GM18498 (cell line): Measurements from ENCODE around the gene HMGCLL1.

Experiments used
- ATAC-seq: cut with Tn5 transposase; IDR thresholded peaks from one replicate; pipeline ENCODE4 v1.9.1; 2021; ENCODE audit warnings: mild to moderate bottlenecking, moderate library complexity; ENCODE audit not compliant: unreplicated experiment

HMGCLL1 gene

DNA sequence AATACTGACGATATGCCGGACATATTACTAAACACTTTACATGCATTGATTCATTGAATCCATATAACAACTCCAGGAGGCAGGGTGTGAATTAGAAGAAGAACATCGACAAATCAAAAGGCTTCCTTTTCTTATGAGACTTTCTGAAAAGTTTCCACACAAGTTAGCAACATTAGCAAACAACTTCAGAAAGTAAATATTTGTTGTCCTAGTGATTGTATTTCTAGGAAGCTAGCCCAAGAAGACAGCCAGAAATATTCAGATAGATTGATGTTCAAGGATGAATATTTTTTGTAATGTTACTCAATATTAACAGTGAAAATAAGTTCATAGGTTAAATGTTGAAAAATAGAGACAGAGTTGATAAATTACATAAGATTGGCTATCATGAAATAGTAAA is 131.1 kb downstream of the HMGCLL1 start:
- ATAC-seq = no peak

DNA sequence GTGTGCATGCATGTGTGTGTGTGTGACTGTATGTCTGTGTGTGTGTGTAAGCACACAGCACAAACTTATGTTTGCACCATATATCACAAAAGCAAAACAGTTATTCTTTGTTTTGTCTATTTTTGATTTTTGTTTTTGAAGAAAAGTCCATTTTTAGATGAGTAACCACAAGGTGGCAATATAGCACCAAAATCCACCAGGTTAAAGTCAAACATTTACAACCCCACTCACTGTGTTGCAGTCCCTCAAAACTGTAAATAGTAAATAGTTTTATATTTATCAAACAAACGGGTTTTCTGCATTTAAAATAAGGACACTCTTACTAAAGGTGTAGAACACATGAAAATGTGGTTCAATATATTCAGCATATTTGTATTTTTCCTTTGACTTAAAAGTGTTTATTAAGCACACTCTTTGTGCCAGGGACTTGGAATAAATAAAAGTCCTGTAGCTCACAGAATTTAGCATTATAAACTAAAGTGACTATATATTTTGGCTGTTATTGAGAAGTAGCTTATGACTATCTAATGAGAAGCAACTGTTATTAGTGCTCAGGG is 133.3 kb downstream of the HMGCLL1 start:
- ATAC-seq = no peak

DNA sequence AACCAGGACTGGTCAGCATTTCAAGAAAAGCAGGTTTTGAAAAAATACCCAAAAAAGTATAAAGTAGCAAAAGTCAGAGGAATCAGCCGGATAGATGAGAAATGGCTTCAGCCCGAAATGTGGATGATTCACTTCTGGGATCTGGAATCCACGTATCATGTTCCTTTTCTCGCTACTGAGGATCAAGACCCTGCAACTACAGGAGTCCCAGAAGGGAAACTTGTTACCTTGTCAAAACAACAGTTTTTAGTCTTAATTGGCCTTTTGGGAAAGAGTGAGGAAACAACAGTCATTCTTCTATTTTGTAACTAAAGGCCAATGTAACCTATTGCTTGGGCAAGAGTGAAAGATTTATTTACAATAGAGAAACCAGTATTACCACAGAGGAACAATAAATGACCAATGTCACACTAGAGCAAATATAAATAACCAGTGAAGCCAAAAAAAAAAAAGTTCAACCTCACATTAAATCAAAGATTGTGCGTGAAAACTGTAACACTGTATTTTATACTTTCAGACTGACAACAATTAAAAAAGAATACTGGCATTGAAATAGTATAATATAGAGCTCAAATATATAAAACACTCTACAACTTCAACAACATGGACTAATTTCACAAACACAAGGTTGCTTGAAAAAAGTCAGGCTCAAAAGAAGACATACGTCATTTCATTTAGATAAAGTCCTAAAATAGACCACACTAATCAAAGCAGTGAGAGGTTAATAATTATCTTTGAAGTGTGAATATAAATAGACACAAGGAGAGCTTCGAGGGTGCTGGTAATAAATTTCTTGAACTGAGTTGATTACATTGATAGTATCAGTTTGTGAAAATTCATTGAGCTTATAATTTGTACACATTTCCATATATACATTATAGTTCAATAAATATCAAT is 135.5 kb downstream of the HMGCLL1 start:
- no peak for ATAC-seq

DNA sequence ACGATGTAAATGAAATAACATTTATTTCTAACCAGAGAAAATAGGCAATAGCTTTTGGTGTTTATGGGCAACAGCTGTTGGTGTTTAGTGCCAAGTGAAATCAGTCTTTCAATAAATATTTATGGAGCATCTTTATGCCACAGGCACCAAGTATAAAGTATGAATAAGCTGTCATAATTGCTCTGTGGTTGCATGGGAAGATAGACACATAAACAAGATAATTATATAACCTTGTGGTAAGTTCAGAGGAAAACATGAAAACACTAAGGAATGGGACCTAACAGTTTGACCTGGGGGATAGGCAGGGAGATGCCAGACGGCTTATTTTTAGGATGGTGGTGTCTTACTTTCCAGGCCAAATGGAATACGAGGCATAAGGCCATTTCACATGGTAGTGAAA is 140.8 kb downstream of the HMGCLL1 start:
- no peak for ATAC-seq

DNA sequence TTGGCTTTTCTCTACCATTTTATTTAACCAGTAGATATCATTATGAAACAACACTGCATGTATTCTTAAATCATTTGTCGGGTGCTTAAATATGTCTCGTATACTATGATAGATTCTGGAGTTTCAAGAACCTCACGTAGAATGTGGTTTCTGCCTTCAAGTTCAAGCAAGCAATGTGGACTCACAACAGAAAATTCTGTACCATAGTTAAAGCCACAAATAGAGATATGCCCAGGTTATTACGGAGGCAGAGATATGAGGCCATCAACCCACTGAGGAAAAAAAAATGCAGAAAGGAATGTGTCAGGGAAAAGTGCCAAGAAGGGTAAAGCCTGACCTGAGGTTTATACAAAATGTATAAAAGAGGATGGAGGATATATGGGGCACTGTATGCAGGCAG is 141.9 kb downstream of the HMGCLL1 start:
- no peak for ATAC-seq

DNA sequence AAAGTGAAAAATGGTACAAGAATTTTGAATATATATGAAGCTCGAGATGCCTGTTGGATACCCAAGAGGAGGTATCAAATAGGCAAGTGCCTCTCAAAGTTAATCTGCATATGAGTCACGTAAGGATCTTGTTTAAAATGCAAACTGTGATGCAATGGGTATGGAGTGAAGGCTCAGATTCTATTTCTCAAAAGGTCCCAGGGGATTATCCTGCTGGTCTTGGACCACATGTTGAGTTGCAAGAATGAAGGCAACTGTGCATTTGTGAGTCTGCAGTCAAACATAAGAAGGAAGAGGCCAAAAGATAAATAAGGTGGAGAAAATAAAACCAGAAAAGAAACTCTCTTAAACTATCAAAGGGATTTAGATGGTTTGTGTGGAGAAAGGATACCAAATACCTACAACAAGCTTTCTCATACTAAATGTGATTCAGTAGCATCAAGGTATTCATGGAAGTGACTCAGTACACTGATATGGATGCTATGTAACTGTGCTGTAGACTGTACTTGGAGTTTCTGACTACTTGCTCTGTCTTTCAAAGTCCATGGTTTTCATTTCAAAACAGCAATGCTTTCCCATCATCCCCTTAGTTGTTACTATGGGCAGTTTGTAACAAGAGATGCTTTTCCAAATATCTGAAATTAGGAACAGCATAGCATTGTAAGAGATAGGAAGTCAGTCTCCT is 145.4 kb downstream of the HMGCLL1 start:
- no peak for ATAC-seq

DNA sequence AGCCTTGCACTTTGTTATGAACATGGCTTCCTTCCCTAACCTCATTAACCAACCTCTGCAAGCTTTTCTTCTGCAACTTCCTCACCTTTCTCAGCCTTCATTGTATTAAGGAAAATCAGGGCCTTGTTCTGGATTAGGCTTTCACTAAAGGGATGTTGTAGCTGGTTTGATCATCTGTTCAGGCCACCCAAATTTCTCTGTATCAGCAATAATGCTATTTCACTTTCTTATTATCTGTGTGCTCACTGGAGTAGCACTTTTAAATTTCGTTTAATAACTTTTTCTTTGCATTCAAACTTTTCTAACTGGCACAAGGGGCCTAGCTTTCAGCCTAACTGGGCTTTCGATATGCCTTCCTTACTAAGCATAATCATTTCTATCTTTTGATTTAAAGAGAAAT is 155.1 kb downstream of the HMGCLL1 start:
- ATAC-seq = no peak

DNA sequence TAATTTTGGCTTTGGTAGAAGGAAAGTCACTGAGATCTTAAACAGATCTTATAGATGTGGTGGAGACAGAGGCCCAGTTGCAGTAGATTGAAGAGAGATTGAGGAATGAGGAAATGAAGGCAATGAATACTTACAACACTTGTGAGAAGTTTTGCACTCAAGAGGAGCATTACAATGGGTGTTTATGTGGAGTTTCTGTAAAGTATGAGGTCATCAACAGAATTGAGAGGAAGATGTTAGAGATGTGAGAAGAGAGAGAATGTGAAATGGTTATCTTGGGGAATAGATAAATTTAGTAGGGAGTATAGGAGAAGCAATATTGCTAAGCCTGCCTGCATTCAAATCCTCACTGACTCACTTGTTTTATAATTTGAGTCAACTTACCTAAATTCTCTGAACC is 168.3 kb downstream of the HMGCLL1 start:
- ATAC-seq = no peak

DNA sequence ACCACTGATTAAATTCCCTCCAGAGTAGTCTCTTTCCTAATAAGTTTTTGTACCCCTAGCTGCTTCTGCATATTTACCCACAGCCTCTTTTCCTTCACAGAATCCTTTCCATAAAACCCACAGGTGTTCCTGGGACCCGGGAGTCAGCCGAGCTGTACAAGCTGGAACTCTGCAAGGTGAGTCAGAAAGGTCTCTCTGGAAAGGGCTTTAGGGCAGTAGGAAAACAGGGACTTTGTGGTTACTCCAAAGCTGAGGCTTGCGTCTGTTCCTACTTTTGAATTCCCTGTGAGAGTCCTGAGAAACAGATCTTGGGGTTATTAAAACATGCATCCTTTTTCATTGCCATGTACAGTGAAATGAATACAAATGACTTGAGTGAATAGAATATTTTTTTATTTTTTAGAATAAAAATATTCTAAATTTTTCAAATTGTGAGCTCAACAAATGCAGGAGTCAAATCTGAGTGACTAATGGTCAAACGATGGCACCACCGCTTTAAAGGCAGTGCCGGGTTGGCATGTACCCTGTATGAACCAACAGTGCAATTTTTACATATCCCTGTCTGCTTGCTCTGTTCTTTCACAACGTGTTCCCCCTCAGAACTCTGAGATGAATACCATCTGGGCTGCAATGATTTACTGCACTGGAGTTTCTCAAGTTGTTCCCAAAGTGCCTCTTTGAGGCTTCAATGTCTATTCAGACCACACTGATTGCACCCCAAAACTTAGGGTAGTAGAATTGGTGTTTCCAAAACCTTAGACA is 173.3 kb downstream of the HMGCLL1 start:
- ATAC-seq = no peak

DNA sequence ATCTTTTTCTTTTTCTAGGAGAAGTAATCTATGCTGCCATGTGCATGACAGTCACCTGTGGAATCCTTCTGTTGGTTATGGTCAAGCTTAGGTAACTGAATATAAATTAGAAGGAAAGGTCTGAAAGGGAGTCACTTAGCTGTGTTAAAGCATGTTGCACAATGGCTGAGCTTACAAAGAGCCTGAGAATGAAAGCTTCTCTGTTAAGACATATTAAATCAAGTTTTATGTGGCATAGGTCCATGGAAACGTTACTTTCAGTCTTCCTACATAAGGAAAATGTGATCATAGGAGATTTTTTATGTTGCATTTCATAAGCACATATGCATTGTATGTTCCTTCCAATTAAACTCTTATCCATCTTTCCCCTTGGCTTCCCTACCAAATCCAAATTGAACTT is 179.6 kb downstream of the HMGCLL1 start:
- no peak for ATAC-seq

DNA sequence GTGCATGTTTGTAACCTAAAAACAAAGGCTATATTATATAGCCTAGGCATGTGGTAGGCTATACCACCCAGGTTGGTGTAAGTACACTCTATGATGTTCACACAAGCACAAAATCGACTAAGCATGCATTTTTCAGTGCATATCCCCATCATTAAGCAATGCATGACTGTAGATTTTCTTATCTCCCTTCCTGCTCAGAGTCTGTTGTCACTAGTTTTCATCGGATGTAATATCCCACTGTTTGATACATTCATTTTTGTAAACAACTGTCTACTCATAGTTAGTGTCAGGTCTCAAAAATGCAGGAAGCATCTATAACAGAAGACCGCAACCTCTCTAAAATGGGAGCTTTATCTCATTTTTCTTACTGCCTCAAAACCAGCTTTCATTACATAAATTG is 181.0 kb downstream of the HMGCLL1 start:
- ATAC-seq = no peak

DNA sequence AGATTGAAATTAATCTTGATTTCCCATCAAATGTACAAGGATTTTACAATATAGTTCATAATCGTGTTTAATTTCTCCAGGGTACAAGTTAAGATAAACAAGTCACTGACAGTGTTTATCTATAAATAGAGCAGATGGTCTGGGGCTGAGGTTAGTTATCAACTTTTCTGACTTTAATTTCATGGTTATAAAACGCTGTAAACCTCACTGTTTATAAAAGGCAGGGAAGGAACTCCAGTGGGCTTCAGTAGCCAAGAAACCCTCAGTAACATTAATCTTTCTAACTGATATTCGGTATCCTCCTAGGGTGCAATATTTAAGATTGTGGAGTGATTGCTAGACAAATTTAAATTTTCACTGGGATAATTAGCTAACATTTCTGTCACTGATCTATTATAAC is 183.1 kb downstream of the HMGCLL1 start:
- no peak for ATAC-seq

DNA sequence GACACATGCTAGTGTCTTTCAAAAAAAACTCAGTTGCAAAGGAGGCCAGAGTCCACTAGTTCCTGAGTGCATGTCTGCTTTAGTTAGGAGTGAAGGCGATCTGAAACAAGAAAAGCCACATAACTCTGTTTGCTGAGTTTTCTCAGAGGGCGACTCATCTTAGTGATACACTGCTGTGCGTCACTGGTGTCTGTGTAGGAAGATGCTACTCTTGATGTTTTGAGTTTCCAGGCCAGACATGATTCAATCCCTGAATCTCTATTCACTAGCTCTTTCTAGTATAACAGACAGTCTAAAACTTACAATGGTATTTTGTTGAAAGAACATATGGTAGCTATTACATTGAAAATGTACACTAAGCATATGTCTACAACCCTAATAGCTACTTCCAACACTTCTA is 190.8 kb downstream of the HMGCLL1 start:
- ATAC-seq = no peak
